GM12892 (cell line): ENCODE data around the gene TMEM222.

Experiments used
- POLR2A ChIP-seq: IDR thresholded peaks from 2 replicates; pipeline ENCODE4 v1.6.1; 2011; ENCODE audit warnings: low read depth, low read length, control low read depth
- POLR2AphosphoS5 ChIP-seq: IDR thresholded peaks from 2 replicates; pipeline ENCODE4 v1.6.1; 2011; ENCODE audit warnings: low read depth, low read length, control low read depth

DNA sequence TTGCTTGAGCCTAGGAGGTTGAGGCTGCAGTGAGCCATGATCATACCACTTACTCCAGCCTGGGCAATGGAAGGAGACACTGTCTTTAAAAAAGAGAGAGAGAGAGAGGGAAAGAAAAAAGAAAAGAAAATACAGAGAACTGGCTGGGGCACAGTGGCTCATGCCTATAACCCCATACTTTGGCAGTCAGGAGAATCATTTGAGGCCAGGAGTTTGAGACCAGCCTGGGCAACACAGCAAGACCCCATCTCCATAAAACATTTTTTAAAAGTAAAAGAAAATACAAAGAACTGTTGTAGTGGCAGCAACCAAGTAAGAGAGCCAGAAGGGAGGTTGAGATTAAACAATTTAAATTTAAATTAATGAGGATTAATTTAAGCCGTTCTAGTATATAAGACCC is 47.8 kb upstream of the TMEM222 start:
- TF ChIP-seq POLR2AphosphoS5 (no peak), POLR2A (no peak)
